ENCODE results near the gene SLC16A5. TPM values are rescaled to one million over a fixed set of nuclear protein-coding genes. Genes with fewer than 3 reads are reported as not detected.

The SLC16A5 gene
- total RNA-seq, 1 donor = 5.6 TPM

GRCh38 chr17:75088465-75089417 lies 987 bp downstream of the SLC16A5 start:
- H3K4me3 ChIP-seq (ENCODE audit: low read depth, low read length) = peak overlapping the region; percentile 70
- no peak for DNase-seq (ENCODE audit: low read depth)
- no peak for TF ChIP-seq CTCF (IDR thresholded peaks at IDR 0.05; ENCODE audit: insufficient read depth, low read depth, low read length)

GRCh38 chr17:75090871-75091854 lies 3.4 kb downstream of the SLC16A5 start:
- H3K4me3 ChIP-seq (ENCODE audit: low read depth, low read length) = peak overlapping the region; percentile 25
- no peak for DNase-seq (ENCODE audit: low read depth)
- no peak for TF ChIP-seq CTCF (IDR thresholded peaks at IDR 0.05; ENCODE audit: insufficient read depth, low read depth, low read length)

GRCh38 chr17:75091855-75092327 lies 4.1 kb downstream of the SLC16A5 start:
- TF ChIP-seq CTCF (IDR thresholded peaks at IDR 0.05; ENCODE audit: insufficient read depth, low read depth, low read length) = no peak
- DNase-seq (ENCODE audit: low read depth) = no peak
- H3K4me3 ChIP-seq (ENCODE audit: low read depth, low read length) = peak overlapping the region; percentile 25

- no peak for DNase-seq (ENCODE audit: low read depth)
- TF ChIP-seq CTCF (IDR thresholded peaks at IDR 0.05; ENCODE audit: insufficient read depth, low read depth, low read length) = no peak
- H3K4me3 ChIP-seq (ENCODE audit: low read depth, low read length) = no peak overlapping the region
These were observed 5.9 kb downstream of the SLC16A5 start for GRCh38 chr17:75093548-75094158.

- no peak for DNase-seq (ENCODE audit: low read depth)
- no peak overlapping the region for H3K4me3 ChIP-seq (ENCODE audit: low read depth, low read length)
- no peak for TF ChIP-seq CTCF (IDR thresholded peaks at IDR 0.05; ENCODE audit: insufficient read depth, low read depth, low read length)
These were observed 7.2 kb downstream of the SLC16A5 start for GRCh38 chr17:75094871-75095399.

- no peak for TF ChIP-seq CTCF (IDR thresholded peaks at IDR 0.05; ENCODE audit: insufficient read depth, low read depth, low read length)
- H3K4me3 ChIP-seq (ENCODE audit: low read depth, low read length) = no peak overlapping the region
- peak; percentile 76 for DNase-seq (ENCODE audit: low read depth)
These were observed 8.4 kb downstream of the SLC16A5 start for GRCh38 chr17:75096082-75096625.
